ENCODE measurements around the gene TMEM63A. TPM values are rescaled to one million over a fixed set of nuclear protein-coding genes. Genes with fewer than 3 reads are reported as not detected.
"Not testable (repeated sequence)": the region's sequence is repeated elsewhere in the genome, so short reads cannot be mapped to it uniquely, and the experiment has no call there.

The TMEM63A gene
- total RNA-seq, 1 experiment from 2014 or later, result 7.8 TPM

DNA sequence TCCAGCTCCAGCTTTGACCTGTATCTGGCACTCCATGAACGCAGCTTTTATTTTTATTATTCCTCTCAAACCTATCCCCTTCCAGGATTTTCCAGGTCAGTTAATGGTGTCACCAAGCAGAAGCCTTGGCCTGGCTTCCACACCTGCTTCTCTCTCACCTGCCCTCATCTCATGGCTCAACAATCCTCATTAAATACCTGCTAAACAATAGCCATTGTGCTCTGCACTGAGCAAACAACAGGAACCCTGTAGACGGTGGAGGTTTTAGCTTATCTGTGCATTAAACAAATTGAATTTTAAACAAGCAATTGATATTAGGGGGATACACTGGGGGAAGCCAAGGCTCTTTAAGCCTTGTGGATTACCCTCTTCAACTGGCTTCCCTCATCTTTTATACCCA, 26.6 kb upstream of the TMEM63A start:
- DNase-seq (ENCODE audit: low spot score), result no peak

DNA sequence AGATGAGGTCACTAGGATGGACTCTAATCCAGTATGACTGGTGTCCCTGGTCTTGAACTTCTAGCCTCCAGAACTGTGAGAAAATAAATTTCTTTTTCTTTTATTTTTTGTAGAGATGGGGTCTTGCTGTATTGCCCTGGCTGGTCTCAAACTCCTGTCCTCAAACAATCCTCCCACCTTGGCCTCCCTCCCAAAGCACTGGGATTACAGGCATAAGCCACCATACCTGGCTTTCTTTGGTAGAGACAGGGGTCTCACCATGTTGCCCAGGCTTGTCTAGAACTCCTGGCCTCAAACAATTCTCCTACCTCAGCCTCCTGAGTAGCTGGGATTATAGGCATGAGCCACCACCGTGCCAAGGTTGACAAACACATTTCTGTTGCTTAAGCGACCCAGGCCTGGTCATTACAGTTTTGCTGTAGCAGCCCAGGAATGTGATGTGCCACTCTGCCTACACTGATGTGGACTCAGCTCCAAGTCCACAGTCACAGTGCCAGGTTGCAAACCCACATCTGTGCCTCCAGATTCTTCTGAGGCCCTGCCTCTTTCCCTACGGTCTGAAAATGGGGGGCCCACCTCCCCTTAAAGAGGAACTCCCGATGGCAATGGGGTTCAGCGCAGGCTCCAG, 25.9 kb upstream of the TMEM63A start:
- no peak for DNase-seq (ENCODE audit: low spot score)

DNA sequence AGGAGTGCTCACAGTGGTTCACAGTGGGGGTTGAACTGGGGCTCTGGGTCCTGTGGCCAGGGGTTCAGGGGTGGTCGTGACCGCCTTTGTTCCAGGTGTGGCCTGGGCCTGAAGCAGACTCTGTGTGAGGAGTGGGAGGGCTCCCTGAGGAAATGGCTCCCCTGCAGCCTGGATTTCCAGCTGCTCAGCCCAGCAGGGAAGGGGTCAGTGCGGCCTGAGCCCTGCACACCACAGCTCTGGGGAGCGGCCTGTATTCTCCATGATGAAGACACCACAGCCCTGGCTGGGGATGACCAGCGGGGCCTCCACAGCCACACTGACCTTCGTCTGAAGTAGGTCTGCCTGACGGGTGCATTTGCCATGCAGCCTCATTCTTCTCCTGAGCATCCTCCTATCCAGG, 25.2 kb upstream of the TMEM63A start:
- no peak for DNase-seq (ENCODE audit: low spot score)

DNA sequence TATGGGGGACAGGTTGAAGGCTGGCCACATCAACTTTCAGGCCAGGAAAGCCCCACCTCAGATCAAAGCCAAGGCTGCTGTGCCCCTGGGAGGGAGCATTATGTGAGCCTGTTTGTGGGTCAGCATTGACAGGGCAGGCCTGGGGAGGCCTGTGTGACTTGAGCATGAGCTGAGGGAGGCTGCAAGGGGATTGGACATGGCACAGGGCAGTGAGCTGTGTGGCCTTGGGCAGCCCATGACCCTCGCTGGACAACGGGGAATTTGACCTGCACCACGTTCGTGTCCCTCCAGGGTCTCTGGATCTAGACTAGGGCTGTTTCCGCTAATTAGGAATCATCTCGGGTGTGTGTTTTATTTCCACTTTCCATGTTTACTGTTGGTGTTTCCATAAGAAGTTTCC, 24.3 kb upstream of the TMEM63A start:
- no peak for DNase-seq (ENCODE audit: low spot score)

DNA sequence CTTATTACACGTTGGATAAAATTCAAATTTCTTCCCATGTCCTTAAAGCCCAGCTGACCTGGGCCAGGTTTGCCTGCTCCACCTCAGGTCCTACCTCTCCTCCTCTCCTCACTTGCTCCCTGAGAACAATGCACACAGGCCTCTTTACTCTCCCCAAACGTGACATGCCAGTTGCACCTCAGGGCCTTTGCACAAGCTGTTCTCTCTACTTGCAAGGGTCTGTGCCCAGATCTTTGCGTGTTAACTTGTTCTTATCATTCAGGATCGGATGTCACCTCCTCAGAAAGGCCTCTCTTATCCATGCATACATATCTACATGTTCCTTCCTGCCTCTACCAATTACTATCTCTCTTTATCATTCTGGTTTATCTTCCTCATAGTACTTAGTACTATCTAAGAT, 21.4 kb upstream of the TMEM63A start:
- no peak for DNase-seq (ENCODE audit: low spot score)

DNA sequence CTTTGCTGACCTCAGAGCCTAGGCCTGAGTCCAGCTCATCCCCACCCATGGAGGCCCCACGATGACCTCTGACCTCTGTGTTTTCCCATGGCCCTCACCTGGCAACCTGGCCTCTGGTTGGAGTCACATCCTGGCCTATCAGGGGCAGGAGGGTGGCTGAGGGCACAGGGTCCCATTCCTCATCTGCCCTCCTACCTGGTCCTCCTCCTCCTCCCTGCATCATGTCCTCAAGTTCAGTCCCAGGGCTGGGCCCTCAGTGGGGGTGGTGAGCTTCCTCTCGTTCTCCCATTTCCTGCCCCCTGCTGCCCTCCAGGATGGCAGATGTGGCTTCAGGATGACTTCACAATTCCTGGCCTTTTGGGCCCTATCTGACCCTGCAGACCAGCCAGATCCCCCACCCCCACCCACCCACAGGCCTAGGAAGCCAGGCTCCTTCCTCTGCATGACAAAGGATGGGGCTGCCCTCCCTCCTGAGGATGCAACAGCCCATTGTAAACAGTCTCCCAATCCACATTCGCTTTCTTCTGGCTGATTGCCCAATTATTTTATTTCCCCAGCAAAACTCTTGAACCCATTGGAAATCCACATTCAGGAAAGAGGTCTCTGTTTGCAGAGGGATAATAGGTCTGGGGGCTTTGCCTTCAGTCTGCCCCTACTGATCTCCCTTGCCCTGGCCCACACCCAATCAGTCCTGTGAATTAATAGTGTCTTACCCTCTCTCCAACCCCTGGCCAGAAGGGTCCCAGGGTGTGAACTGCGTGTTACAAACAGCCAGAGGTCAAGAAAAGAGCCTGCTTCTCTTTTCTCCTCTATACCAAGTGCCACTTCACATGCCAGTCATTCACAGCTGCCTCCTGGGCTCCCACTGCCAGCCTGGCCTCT, 17.1 kb upstream of the TMEM63A start:
- no peak for DNase-seq (ENCODE audit: low spot score)

DNA sequence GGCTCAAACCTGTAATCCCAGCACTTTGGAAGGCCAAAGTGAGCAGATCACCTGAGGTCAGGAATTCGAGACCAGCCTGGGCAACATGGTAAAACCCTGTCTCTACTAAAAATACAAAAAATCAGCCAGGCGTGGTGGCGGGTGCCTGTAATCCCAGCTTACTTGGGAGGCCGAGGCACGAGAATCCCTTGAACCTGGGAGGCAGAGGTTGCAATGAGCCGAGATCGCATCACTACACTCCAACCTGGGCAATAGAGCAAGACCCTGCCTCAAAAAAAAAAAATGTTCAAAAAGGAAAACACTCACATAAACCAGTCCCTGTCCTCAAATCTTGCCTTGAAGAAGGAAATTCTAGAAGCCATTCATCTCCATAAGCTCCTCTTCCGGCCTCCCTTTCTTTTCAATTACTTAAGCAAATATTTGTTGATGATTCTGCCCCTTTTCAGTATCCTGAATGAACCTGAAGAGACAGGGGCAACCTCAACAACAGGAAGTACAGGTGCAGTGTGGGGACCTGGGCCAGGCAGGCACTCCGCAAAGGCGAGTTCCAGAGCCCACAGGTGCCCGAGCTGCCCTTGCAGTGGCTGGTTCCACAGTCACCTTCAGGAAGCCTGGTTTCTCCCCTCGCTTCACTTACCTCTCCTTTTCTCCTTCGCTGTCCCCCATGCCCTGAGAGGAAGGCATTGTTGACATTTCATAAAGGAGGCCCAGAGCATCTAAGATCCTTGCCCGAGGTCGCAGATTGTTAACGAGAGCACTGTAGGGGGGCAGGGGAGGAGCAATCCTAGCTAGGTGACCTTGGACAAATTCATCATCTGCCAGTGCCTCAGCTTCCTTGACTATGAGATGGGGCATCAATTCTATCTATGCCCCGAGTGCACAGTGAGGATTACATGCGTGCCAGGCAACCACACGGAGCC, 15.7 kb upstream of the TMEM63A start:
- DNase-seq (ENCODE audit: low spot score), result no peak

DNA sequence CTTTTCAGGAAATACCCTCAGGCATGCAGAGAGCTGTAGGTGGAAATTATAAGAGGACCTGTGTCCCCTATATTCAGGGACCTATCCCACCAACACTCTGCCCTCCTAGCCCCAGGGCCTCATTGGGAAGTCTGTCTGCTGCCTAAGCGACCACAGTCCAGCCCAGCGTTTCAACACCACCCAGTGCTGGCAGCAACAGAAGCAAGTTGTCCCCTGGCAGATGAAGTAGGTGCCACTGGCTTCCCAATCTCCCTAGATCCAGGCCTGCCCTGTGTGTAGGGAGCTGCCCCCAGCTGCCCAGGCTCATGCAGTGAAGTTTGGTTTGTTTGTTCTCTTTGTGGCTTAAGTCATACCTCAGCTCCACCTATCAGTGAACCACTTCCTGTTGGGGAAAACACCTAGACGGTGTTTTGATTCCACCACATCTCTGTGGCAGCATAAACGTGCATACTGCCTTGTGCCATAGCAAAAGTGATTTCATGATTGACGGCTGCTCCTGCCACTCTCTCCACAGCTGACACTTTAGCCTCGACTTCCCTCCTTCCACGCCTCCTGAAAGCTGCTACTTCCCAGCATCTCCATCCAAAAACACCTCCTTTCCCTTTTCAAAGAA, 14.9 kb upstream of the TMEM63A start:
- DNase-seq (ENCODE audit: low spot score), result peak; percentile 74

DNA sequence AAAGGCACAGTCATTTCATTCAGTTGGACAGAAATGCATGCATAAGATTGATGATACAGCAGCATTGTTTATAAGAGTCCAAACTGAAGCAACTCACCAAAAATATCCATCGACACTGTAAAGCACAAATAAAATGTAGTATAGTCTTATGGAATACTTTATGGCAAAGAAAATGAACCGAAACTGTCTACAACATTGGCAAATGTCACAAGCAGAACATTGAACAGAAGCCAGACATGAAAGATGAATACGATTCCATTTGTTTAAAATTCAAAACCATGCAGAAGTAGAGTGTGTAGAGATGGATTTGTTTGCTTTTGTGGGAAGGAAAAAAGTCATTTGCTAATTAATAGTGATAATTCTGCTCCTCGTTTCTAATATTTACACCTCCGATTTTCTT, 14.3 kb upstream of the TMEM63A start:
- no peak for DNase-seq (ENCODE audit: low spot score)

DNA sequence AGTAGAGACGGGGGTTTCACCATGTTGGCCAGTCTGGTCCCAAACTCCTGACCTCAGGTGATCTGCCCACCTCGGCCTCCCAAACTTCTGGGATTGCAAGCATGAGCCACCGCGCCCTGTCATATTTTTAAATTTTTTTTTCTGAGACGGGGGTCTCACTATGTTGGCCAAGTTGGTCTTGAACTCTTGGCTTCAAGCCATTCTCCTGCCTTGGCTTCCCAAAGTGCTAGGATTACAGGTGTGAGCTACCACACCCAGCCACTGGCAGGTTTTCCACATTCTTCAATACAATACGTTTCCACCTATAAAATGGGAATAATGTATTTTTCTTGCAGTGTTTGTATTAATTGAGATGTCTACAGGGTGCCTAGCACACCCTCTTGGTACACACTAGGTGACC, 10.1 kb upstream of the TMEM63A start:
- no peak for DNase-seq (ENCODE audit: low spot score)

DNA sequence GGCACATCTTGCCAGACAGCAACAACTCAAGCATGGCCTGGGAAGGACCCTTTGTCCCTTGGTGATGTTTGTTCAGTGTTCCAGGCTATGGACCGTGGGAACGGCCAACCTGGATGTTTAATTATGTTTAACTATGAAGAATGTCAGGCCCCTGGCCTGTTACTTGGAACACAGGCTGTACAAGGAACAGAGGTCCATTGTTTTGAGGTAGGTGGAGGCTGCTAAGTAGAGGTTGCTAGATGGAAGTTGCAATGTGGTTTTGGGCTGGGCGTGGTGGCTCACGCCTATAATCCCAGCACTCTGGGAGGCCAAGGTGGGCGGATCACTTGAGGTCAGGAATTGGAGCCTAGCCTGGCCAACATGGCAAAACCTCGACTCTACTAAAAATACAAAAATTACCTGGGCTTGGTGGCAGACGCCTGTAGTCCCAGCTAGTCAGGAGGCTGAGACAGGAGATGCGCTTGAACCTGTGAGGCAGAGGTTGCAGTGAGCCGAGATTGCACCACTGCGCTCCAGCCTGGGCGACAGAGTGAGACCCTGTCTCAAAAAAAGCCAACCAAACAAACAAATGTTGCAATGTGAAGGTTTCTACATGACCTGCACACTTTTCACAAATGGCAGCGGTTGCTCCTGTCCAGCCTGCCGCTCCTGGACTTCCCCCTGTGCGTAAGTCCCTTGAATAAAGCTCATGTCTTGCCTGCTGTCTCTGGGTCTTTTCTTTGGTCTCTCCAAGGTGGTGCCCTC, 9.2 kb upstream of the TMEM63A start:
- DNase-seq (ENCODE audit: low spot score), result no peak

DNA sequence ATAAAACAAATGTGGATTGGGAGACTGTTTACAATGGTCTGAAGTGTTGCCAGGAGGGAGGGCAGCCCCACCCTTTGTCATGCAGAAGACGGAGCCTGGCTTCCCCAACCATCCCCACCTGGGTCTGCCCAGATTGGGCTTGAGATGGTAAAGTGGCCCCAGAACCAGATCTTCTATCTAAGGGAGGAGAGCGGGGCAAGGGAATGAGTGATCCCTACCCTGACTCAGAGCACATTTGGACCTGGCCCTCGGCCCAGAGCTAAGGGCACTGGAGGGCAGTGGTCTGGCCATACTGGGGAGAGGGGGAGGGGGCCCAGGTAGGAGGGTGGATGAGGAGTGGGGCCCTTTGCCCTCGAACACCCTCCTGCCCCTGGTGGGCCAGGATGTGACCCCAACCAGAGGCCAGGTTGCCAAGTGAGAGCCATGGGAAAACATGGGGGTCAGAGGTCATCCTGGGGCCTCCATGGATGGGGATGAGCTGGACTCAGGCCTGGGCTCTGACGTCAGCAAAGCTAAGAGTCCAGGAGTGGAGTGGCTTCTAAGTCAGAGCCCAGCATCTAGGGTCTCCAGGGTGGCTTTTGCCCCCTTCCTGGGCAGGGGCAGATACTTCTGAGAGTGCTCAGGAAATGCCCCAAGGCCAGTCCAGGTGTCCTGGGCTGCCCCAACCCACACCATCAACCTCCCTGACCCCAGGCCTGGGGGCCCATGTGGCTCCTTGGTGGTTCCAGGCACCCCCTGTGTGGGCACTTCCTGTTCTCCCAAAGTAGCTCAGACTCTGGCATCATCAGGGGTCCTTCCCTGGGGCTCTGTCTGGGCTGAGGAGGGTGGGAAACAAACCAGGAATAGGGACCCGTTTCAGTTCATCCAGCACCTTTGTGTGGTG, 8.4 kb upstream of the TMEM63A start:
- no peak for DNase-seq (ENCODE audit: low spot score)

DNA sequence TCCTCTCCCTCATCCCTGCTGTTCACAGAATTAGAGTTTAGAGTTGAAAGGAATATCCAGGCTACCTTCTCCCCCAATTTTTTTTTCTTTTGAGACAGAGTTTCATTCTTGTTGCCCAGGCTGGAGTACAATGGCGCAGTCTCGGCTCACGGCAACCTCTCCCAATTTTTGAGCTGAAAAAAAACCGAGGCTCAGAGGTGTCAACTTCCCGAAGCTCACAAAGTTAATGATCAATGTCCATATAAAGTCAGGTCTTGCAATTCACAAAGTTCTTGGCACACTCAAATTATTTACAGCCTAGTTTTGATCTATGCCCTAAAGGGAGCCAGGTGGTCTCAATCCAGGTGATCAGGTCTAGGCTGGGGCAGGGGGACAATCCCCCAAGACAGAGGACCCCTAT, 7.6 kb upstream of the TMEM63A start:
- no peak for DNase-seq (ENCODE audit: low spot score)

DNA sequence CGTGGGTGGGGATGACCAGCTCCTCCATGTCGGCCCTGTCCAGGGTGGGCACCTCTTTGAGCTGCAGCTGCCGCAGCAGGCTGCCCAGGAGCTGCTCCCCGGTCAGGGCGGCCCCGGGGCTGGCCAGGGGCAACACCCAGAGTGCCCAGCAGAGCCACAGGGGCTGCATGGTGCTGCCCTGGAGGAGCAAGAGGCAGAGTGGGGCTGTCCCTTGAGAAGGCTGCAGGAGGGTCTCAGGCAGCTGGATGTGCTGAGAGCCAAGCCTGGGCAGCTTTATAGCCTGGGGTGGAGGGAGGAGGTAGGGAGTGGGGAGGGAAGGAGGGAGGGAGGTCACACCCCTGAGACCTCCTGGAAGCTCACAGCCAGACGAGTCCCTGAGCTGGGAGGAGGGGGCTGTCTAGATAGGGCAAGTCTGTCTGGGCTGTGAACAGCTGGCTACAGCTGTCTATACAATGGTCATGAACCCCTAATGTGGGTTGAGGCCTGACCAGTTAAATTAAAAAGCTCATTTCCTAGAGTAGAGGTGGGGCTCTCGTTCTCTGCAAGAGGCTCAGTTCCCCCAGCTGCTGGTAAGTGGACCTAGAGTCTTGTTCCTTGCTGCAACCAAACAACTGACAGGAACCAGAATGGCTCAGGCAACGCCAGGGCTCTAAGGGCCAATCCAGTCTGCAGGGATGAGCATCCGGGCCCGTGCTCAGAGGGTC, 6.9 kb upstream of the TMEM63A start, which contains the start of gene LEFTY1:
TSS of gene LEFTY1 (minus strand) at position 249 of the 704 bp plus-strand sequence. CDS start at position 169, 80 bp downstream.
- DNase-seq (ENCODE audit: low spot score), result no peak

DNA sequence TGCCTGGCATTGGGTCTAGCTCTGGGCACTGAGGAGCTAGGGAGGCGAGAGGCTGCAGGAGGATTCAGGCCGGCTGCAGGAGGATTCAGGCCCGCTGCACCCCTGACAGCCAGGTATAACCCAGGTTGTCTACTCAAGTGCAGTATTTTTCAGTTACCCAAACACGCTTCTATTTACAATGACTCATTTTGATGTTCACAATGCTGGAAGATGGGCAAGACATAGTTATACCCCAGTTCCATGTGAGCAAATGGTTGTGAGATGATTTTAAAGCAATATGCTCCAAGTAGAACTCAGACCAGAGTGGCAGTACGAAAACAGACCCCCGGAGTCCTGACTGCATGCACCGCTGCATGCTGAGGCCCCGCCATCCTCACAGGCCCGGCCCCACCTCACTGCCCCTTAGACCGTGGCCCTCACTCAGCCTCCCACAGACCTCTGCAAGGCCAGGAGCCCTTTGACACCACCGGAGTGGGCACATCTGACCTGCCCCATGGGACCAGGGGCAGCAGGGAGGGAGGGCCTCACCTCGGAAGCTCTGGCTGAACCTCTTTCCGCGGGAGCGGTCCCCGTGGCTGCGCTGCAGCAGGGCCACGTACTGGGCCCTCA, 6.2 kb upstream of the TMEM63A start:
- DNase-seq (ENCODE audit: low spot score), result no peak

DNA sequence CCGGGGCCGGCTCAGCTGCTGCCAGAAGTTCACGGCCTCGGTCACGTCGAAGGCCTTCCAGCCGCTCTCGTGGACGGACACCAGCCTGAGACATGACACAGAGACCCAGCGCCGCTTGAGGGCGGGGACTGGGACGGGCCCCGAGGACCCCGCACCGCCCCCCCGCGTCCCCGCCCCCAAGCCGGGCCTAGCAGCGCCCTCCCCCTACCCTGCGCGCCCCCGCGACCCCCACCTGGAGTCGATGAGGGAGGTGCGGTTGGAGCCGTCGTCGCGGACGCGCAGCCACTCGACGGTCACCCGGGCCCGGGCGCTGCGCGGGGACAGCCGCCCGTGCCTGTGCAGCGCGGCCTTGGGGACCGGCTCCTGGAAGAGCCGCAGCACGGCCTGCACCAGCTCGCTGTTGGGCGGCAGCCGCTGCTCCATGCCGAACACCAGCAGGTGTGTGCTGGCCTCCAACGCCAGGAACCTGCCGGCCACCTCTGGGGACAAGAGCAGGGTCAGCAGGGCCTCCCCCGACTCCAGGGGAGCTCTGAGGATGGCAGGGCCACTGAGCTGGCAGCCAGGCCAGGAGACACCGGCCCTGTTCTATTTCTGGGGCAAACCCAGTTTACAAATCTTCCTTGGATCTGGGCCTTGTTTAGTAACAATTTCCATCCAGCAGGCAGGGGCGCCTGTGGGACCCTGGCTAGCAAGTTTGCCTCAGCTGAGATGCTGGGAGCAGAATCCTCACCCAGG, 5.5 kb upstream of the TMEM63A start:
- not testable (repeated sequence) for DNase-seq (ENCODE audit: low spot score)

DNA sequence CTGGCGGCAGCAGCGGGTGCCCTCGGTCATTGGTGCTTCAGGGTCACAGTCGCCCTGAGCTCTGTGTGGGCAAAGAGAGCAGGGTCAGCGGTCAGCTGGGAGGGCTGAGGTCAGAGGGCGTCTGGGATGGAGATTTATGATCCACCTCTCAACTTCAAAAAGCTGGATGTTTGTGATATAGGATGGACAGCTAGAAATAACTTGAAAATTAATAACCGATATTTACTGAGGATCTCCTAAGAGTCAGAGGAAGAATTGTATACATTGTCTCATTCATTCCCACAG, 4.8 kb upstream of the TMEM63A start:
- DNase-seq (ENCODE audit: low spot score), result no peak
